AG09319 (cell line): Measurements from ENCODE around the gene SBF1.

Experiments used
- DNase-seq: peaks from one replicate; pipeline ENCODE4 v3.0.0-alpha.2; 2010; ENCODE audit warnings: low read depth; ENCODE audit errors: extremely low read depth
- TF ChIP-seq, protein P1 (sequence below): IDR thresholded peaks from 2 replicates; pipeline ENCODE4 v1.5.1; 2011; ENCODE audit warnings: low read depth, mild to moderate bottlenecking, inconsistent platforms, low read length, moderate library complexity

SBF1 gene

GRCh38 chr22:50408311-50408710, 66.5 kb downstream of the SBF1 start:
- TF ChIP-seq, protein P1, sequence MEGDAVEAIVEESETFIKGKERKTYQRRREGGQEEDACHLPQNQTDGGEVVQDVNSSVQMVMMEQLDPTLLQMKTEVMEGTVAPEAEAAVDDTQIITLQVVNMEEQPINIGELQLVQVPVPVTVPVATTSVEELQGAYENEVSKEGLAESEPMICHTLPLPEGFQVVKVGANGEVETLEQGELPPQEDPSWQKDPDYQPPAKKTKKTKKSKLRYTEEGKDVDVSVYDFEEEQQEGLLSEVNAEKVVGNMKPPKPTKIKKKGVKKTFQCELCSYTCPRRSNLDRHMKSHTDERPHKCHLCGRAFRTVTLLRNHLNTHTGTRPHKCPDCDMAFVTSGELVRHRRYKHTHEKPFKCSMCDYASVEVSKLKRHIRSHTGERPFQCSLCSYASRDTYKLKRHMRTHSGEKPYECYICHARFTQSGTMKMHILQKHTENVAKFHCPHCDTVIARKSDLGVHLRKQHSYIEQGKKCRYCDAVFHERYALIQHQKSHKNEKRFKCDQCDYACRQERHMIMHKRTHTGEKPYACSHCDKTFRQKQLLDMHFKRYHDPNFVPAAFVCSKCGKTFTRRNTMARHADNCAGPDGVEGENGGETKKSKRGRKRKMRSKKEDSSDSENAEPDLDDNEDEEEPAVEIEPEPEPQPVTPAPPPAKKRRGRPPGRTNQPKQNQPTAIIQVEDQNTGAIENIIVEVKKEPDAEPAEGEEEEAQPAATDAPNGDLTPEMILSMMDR, result no peak
- no peak for DNase-seq

- TF ChIP-seq, protein P1, result no peak
- no peak for DNase-seq
Measured at GRCh38 chr22:50406416-50407170, 68.2 kb downstream of the SBF1 start.

- TF ChIP-seq, protein P1, result no peak
- no peak for DNase-seq
Measured at GRCh38 chr22:50403701-50404101, 71.1 kb downstream of the SBF1 start.

DNA sequence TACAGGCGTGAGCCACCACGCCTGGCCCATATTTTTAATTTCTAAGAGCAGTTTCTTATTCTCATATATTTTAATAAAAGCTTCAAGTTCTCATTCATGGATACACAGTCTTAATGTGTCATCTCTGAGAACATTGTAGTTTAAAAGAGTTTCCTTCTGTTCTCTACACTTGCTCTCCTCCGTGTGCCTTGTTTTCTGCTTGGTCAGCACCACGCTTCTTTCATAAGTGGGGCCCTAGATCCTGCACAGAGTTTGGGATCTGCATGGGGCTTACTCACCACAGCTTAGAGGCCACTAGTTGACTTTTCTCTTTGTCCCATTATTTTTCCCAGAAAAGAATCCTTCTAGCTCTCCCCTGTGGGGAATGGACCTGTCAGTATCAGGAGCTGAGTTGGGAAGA, 72.9 kb downstream of the SBF1 start:
- no peak for DNase-seq
- TF ChIP-seq, protein P1, result no peak

- TF ChIP-seq, protein P1, result no peak
- DNase-seq, result no peak
Measured at GRCh38 chr22:50400931-50401330, 73.9 kb downstream of the SBF1 start.

GRCh38 chr22:50400406-50400805, 74.4 kb downstream of the SBF1 start:
- TF ChIP-seq, protein P1, result no peak
- DNase-seq, result no peak

- TF ChIP-seq, protein P1, result peak; percentile 49
- no peak for DNase-seq
Measured at GRCh38 chr22:50399751-50400331, 75.0 kb downstream of the SBF1 start.
